ENCODE data around the gene MAMDC4.
"Not testable (repeated sequence)": the region's sequence is repeated elsewhere in the genome, so short reads cannot be mapped to it uniquely, and the experiment has no call there.

MAMDC4 gene

GRCh38 chr9:136862849-136863622 is 10.9 kb downstream of the MAMDC4 start:
- no peak for DNase-seq

GRCh38 chr9:136863623-136864273 is 11.6 kb downstream of the MAMDC4 start:
- DNase-seq, result no peak

GRCh38 chr9:136865041-136865767 is 13.1 kb downstream of the MAMDC4 start:
- DNase-seq, result no peak

- DNase-seq, result no peak
These were observed 13.6 kb downstream of the MAMDC4 start for GRCh38 chr9:136865768-136866103.

- not testable (repeated sequence) for DNase-seq
These were observed 14.8 kb downstream of the MAMDC4 start for GRCh38 chr9:136866898-136867421.

- no peak for DNase-seq
These were observed 15.3 kb downstream of the MAMDC4 start for GRCh38 chr9:136867480-136867879.

GRCh38 chr9:136867917-136868316 is 15.8 kb downstream of the MAMDC4 start:
- no peak for DNase-seq

GRCh38 chr9:136868644-136869043 is 16.5 kb downstream of the MAMDC4 start:
- no peak for DNase-seq

- not testable (repeated sequence) for DNase-seq
These were observed 17.5 kb downstream of the MAMDC4 start for GRCh38 chr9:136869611-136870010.

GRCh38 chr9:136875155-136875554 is 23.0 kb downstream of the MAMDC4 start:
- no peak for DNase-seq

- DNase-seq, result no peak
These were observed 24.3 kb downstream of the MAMDC4 start for GRCh38 chr9:136876476-136876875.

GRCh38 chr9:136880651-136881050 is 28.5 kb downstream of the MAMDC4 start:
- DNase-seq, result no peak

- DNase-seq, result peak in 1 of 2 donors; percentile 29
These were observed 29.6 kb downstream of the MAMDC4 start for GRCh38 chr9:136881691-136882108.

GRCh38 chr9:136882109-136882946 is 30.2 kb downstream of the MAMDC4 start:
- peak; percentile 86 to 90 for DNase-seq

GRCh38 chr9:136882947-136883283 is 30.8 kb downstream of the MAMDC4 start:
- not testable (repeated sequence) for DNase-seq

- not testable (repeated sequence) for DNase-seq
These were observed 31.5 kb downstream of the MAMDC4 start for GRCh38 chr9:136883670-136884069.

- peak; percentile 98 for DNase-seq
These were observed 33.9 kb downstream of the MAMDC4 start, which contains the start of gene TRAF2 for GRCh38 chr9:136885950-136886578. Gene TRAF2, plus strand, starts transcription at chr9:136886516. Its CDS starts 12,225 bp downstream, at chr9:136898741.

- DNase-seq, result peak; percentile 29 to 33
These were observed 34.8 kb downstream of the MAMDC4 start for GRCh38 chr9:136886610-136887597.

GRCh38 chr9:136888454-136888853 is 36.3 kb downstream of the MAMDC4 start:
- no peak for DNase-seq

GRCh38 chr9:136889858-136890257 is 37.7 kb downstream of the MAMDC4 start:
- no peak for DNase-seq

GRCh38 chr9:136890661-136891060 is 38.5 kb downstream of the MAMDC4 start:
- no peak for DNase-seq
